ENCODE data around the gene PATJ.
"Not testable (repeated sequence)": the region's sequence is repeated elsewhere in the genome, so short reads cannot be mapped to it uniquely, and the experiment has no call there.

Gene PATJ

GRCh38 chr1:61894296-61894695 lies 152.0 kb downstream of the PATJ start:
- DNase-seq: not testable (repeated sequence)

GRCh38 chr1:61895175-61895574 lies 152.9 kb downstream of the PATJ start:
- DNase-seq: no peak

- no peak for DNase-seq
Measured at GRCh38 chr1:61898658-61899057, 156.4 kb downstream of the PATJ start.

GRCh38 chr1:61904354-61904753 lies 162.1 kb downstream of the PATJ start:
- DNase-seq: no peak

- no peak for DNase-seq
Measured at GRCh38 chr1:61907102-61907501, 164.8 kb downstream of the PATJ start.

DNA sequence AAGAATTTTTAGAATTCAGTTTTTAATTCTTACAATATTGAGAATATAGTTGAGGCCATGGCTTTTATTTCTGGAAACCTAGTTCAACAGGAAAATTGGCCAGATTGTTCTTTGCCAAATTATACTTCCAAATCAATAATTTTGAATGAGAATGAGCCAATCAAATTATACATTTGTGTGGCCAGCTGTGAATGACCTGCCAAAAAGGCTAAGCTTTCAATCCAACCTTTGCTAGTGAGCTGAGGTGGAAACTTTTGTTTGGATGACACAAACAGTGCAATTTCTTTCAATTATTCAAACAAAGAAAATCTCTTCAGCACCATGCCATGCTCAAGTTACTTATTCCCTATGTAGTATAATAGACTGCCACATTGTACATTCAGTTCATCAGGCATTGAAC lies 167.8 kb downstream of the PATJ start:
- DNase-seq: no peak

DNA sequence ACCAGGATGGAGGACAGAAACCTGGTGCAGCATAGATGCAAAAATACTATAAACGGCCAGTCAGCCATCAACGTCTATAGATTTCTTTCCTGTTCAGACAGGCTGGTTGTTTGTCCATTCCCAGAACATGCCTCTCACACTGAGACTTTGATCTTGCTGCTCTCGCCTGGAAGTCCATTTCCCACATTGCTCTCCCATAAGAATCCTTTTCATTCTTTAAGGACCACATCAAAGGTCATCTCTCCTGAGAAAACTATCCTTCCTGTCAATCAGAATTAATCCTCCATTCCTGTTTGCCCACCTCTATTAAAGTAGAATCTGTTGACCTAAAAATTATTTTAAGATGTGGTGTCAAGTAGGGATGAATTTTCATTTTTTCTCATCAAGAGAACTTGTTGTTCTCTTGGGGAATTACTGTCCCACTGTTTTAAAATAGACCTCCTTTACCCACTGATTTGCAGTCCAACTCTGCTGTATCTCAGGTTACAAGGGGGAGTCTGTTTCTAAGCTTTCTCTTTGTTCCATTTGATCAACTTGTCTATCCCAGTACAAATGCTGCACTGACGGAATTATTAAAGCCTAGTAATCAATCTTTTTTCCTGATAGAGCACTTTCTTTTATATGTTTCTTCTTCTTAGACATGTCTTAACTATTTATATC lies 172.7 kb downstream of the PATJ start:
- no peak for DNase-seq

DNA sequence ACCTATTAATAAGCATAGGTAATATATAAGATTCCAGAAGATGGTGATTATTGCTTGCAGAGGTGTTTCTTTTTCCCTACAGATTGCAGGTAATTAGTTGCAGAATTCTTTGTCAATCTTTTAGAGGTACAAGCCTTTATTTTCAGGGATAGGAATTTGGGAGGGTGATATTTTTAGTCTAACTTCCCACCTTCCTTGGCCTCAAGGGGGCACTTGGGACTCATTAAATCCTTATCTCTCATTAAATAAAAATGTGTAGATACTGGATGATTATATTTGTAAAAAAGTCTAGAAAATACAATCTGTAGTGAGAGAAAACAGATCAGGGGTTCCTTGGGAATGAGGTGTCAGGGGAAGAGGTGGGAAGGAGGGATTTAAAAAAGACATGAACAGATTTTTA lies 179.2 kb downstream of the PATJ start:
- no peak for DNase-seq

- no peak for DNase-seq
Measured at GRCh38 chr1:61922950-61923480, 180.7 kb downstream of the PATJ start.

DNA sequence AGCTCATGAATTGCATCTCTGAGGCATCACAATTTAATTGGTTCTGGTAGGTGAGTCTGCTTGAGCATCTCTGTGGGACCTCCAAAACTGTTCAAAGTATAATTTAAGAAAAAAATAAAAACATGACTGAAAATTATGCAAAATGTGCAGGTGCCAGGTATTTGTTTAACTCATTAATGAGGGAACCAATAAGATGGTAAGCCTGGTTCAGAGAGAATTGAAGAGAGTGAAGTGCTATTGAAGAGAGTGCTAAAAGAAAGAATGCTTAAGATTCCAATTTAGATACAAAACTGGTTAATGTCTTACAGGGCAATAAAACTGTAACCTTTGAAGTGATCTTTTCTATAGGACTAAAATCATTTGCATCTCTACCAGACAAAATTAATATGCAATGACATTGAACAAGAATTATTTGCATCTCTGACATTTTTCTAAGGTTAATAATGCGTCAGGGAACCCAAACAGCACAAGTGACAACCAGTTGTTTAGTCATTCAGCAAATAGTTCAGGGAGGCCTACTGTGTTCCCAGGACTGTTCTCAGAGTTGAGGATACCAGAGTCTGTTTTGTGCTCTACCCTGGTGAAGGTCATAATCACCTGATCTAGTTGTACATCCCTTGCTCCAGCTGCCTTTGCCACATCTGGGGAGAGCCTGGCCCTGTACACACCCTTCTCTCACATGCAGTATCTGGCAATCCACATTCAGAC lies 183.5 kb downstream of the PATJ start:
- DNase-seq: no peak

GRCh38 chr1:61926597-61926996 lies 184.3 kb downstream of the PATJ start:
- DNase-seq: no peak

DNA sequence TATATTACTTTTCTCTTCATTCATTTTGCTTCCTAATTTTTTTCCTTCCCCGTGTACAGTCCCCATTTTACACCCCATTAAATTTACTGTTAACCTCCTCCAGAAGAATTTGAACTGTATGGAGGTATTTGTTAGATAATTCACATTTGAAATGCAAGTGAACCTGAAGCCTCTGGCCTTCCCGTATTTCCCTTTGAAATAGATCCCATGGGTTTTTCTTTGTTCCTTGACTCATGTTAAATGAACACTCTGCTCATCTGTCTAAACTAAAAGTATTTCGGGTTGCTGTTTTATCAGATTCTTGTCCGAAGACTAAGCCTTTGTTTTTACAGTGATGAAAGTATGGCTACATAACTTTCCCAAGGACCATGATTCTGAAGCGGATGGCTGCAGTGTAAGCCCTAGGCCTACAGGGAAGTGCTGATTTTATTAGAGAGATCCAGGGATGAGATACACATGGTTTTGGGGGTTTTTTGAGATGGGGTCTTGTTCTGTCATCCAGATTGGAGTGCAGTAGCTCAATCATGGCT lies 187.9 kb downstream of the PATJ start:
- DNase-seq: no peak

- no peak for DNase-seq
Measured at GRCh38 chr1:61931587-61932279, 189.5 kb downstream of the PATJ start.

DNA sequence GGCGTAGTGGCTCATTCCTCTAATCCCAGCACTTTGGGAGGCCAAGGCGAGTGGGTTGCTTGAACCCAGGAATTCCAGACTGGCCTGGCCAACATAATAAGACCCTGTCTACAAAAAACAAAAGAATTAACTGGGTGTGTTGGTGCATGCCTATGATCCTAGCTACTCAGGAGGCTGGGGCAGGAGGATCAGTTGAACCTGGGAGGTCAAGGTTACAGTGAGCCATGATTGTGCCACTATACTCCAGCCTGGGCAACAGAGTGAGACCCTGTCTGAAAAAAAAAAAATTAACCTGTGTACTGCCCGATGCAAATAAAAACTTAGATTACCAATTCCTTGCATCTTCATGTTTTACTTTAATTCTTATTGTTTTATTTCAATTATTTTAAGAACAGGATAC lies 193.2 kb downstream of the PATJ start:
- DNase-seq: no peak

GRCh38 chr1:61936839-61937238 lies 194.6 kb downstream of the PATJ start:
- DNase-seq: no peak

DNA sequence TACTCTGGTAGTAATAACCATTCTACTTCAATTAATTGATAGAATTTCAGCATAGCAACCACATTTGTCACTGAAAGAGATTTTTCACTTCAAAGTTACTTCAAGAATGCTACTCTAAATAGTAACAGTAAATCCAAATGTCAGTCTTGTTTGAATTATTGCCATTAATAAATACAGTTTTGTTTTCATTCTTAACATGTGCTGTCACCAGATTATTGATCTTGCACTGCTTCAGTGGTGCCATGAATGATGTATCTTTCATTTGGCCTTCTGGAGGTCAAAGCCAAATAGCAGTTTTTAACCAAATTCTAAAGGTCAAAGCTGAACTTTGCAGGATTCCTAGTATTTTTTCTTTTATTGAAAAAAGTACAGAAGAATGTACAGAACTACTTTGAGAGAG lies 199.5 kb downstream of the PATJ start:
- no peak for DNase-seq

- no peak for DNase-seq
Measured at GRCh38 chr1:61942856-61943255, 200.6 kb downstream of the PATJ start.

DNA sequence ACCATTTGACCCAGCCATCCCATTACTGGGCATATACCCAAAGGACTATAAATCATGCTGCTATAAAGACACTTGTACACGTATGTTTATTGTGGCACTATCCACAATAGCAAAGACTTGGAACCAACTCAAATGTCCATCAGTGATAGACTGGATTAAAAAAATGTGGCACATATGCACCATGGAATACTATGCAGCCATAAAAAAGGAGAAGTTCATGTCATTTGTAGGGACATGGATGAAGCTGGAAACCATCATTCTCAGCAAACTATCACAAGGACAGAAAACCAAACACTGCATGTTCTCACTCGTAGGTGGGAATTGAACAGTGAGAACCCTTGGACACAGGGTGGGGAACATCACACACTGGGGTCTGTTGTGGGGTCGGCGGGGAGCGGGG lies 206.4 kb downstream of the PATJ start:
- DNase-seq: not testable (repeated sequence)

GRCh38 chr1:61950418-61950817 lies 208.1 kb downstream of the PATJ start:
- DNase-seq: no peak

DNA sequence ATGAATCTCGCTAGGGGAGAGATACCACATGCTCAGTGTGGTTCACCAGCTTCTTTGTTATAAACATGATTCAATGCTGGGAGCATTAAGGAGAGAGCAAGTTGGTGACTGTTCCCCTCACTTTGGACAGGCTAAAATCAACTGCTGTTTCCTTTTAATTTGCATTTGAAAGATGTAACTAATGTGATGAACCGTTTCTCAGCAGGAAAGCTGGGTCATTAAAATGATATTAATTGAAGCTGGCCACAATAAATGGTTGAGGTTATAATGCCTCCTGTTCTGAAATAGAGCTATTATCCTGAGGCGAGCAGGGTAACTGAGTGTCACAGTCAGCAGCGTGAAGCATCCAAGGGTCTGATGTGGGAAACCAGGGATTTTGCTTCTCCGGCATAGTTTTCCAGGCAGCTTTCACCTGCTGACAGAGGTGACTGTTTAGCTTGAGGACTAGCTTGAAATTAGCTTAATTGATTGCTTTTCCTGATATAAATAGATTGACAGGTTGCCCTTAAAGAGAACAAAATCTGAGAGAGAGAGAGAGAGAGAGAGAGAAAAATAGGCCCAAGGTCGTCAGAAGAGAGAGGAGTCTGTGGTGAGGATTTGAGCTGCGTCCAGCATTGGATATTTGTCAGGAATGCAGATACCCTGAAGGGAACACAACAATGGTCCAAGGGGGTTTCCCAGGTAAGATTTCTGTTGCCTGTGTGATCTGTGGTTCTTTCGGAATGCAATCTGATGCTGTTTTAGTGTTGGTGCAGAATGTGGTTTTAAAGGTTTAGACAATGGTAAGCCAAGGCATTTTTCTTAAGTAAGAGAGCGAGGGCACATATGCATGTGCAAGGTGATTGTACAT lies 209.7 kb downstream of the PATJ start:
- no peak for DNase-seq

- no peak for DNase-seq
Measured at GRCh38 chr1:61952675-61953074, 210.4 kb downstream of the PATJ start.

GRCh38 chr1:61953076-61953789 lies 211.0 kb downstream of the PATJ start:
- DNase-seq: no peak

Measured in activated T-cell treated with anti-CD3 and anti-CD28 coated beads for 4 hours (primary cell).